Lower lobe of right lung (tissue), 2 donors: Measurements from ENCODE around the gene VARS1. TPM values are rescaled to one million over a fixed set of nuclear protein-coding genes. Genes with fewer than 3 reads are reported as not detected.
A peak's percentile ranks its signal among the peaks of the same experiment; 100 is the strongest.

Experiments
- ATAC-seq, 2 donors: fragments of 200-7000 bp; cut with Tn5 transposase; one replicate each; pipeline ENCODE4 v1.9.1; 2020 to 2022; ENCODE audit warnings: mild to moderate bottlenecking in 2 of 2, moderate library complexity in 2 of 2
- DNase-seq: peaks from one replicate; pipeline ENCODE4 v3.0.0-alpha.2; 2020
- H3K27ac ChIP-seq: fragments of 200-600 bp; one replicate; pipeline ENCODE4 v1.8.0; 2022
- H3K27me3 ChIP-seq: fragments of 200-600 bp; one replicate; pipeline ENCODE4 v1.8.0; 2022; ENCODE audit warnings: low read depth
- H3K36me3 ChIP-seq: fragments of 200-600 bp; one replicate; pipeline ENCODE4 v1.8.0; 2022; ENCODE audit warnings: mild to moderate bottlenecking
- H3K4me1 ChIP-seq: fragments of 200-600 bp; one replicate; pipeline ENCODE4 v1.8.0; 2022
- H3K4me3 ChIP-seq: fragments of 200-600 bp; one replicate; pipeline ENCODE4 v1.8.0; 2022; ENCODE audit warnings: mild to moderate bottlenecking
- H3K9me3 ChIP-seq: fragments of 200-600 bp; one replicate; pipeline ENCODE4 v1.8.0; 2022
- intact Hi-C: fragments of 100-400 bp; cut with DNase I; formaldehyde crosslinking; loops from one replicate; pipeline ENCODE4 v1.11.0; 2022
- total RNA-seq: library from RNA; stranded (reverse); fragmentation: NEBNext Ultra II Directional; extraction: Animal tissue kit (Norgen Biotek cat#: 25700); gene quantifications from one replicate; pipeline ENCODE4 v1.2.1, GENCODE V29; 2021
- TF ChIP-seq, protein P1 (sequence below): fragments of 200-600 bp; IDR thresholded peaks from one replicate; pipeline ENCODE4 v1.8.0; 2022; ENCODE audit warnings: antibody characterized with exemption, mild to moderate bottlenecking
- donor health status: DM: no; HTN: yes; CAD: no; lungs with severe emphysema.

VARS1 gene
- total RNA-seq, 1 donor from 2014 or later, result 44.1 TPM

DNA sequence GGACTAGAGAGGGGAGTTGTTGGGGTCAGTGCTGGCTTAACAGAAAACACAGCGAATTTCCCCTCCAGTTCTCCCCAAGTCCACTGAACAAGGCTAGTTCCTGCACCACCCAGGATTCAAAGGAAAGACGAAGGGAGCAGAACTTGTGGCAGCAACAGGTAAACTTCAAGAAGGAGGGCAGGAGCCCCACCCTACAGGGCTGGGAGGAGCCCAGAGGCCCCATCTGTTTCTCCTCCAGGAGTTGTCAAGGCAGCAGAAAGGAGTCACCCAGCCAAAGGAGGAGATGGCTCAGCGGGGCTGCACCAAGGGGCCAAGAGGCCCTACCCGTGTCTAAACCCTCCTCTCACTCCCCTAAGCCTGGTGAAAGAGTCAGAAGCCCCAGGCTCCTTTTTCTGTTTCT, 31.4 kb downstream of the VARS1 start:
- intact Hi-C loops, result no loop called here
- ATAC-seq, result no peak
- H3K4me3 ChIP-seq, result no peak overlapping the region
- H3K27me3 ChIP-seq, result no peaks in the 10 kb centered on the region
- TF ChIP-seq, protein P1, sequence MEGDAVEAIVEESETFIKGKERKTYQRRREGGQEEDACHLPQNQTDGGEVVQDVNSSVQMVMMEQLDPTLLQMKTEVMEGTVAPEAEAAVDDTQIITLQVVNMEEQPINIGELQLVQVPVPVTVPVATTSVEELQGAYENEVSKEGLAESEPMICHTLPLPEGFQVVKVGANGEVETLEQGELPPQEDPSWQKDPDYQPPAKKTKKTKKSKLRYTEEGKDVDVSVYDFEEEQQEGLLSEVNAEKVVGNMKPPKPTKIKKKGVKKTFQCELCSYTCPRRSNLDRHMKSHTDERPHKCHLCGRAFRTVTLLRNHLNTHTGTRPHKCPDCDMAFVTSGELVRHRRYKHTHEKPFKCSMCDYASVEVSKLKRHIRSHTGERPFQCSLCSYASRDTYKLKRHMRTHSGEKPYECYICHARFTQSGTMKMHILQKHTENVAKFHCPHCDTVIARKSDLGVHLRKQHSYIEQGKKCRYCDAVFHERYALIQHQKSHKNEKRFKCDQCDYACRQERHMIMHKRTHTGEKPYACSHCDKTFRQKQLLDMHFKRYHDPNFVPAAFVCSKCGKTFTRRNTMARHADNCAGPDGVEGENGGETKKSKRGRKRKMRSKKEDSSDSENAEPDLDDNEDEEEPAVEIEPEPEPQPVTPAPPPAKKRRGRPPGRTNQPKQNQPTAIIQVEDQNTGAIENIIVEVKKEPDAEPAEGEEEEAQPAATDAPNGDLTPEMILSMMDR, result no peak
- H3K27ac ChIP-seq, result no peak overlapping the region
- peaks cover 9% of the 10 kb centered on the region for H3K4me1 ChIP-seq
- no peaks in the 10 kb centered on the region for H3K36me3 ChIP-seq
- DNase-seq, result no peak
- no peaks in the 10 kb centered on the region for H3K9me3 ChIP-seq

DNA sequence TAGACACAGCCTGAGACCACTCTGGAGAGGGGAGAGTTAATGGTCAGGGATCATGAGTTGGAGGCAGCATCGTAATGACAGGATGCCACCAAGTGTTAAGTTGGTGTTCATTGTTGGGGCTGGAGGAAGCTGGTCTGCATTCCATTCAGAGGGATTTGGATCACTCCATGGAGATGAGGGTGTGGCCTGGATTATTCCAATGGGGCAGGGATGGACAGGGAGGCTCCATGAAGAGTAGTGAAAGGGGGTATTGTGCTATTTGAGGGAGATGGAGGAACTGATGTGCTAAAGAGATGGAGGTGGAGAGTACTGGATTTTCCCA, 32.0 kb downstream of the VARS1 start:
- TF ChIP-seq, protein P1, result no peak
- no peak overlapping the region for H3K27ac ChIP-seq
- no peak overlapping the region for H3K4me3 ChIP-seq
- H3K9me3 ChIP-seq, result no peaks in the 10 kb centered on the region
- DNase-seq (no peak), ATAC-seq (peak in 1 of 2 donors; percentile 13)
- H3K36me3 ChIP-seq, result no peaks in the 10 kb centered on the region
- no peaks in the 10 kb centered on the region for H3K27me3 ChIP-seq
- intact Hi-C loops, result no loop called here
- H3K4me1 ChIP-seq, result peaks cover 5% of the 10 kb centered on the region

DNA sequence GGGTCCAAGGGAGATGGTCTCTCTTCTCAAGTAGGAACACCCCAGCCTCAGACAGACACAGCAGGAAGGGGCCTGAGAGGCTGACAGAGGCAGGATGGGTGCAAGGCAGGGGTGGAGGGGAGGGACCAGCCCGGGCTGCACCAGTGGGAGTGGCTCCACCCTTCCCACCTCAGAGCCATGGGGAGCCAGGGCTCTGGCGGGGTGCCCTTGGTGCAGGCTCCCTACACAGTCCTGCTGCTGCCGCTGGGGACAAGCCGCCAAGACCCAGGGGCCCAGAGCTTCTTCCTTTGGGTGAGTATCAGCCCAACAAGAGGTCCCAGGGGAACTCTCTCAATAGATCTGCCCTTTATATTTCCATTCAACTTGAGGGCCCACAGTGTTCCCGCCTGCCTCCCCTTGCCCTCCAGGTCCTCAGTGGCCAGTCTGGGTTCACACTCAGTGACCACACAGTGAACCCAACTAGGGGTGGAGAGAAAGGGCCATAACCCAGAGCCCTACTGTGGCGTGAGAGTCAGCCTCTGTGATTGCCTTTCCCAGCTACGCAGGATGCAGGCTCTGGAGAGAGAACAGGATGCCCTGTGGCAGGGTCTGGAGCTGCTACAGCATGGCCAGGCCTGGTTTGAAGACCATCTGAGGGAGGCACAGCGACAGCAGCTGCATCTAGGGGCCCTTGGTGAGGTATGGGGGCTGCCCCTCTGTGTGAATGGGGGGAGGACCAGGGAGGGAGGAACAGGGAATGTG, 32.5 kb downstream of the VARS1 start:
- ATAC-seq, result no peak
- TF ChIP-seq, protein P1, result no peak
- no peak for DNase-seq
- Histone ChIP-seq H3K4me1 (peaks cover 5% of the 10 kb centered on the region), H3K36me3 (no peaks in the 10 kb centered on the region), H3K4me3 (no peak overlapping the region), H3K27ac (peak overlapping the region; percentile 33), H3K27me3 (no peaks in the 10 kb centered on the region), H3K9me3 (no peaks in the 10 kb centered on the region)
- intact Hi-C loops, result no loop called here

DNA sequence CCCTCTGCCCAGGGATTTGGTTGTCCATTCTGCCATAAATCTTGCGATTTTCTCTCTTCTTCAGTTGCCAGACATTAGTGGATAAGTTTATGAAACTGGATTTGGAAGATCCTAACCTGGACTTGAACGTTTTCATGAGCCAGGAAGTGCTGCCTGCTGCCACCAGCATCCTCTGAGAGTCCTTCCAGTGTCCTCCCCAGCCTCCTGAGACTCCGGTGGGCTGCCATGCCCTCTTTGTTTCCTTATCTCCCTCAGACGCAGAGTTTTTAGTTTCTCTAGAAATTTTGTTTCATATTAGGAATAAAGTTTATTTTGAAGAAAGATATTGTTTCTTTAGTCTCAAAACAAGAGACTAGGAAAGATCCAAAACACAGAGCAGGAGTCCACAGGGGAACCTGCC, 33.2 kb downstream of the VARS1 start, which contains the start of gene SAPCD1:
Gene SAPCD1, plus strand, starts transcription at position 301 of the 400 bp plus-strand sequence. CDS start 399 bp downstream, outside the sequence.
- TF ChIP-seq, protein P1, result no peak
- Histone ChIP-seq H3K27me3 (no peaks in the 10 kb centered on the region), H3K36me3 (no peaks in the 10 kb centered on the region), H3K9me3 (no peaks in the 10 kb centered on the region), H3K27ac (peak within 1 kb of the TSS; percentile 33), H3K4me1 (peaks cover 5% of the 10 kb centered on the region), H3K4me3 (no peak within 1 kb of the TSS)
- intact Hi-C loops, result no loop called here
- ATAC-seq (no peak), DNase-seq (no peak)

DNA sequence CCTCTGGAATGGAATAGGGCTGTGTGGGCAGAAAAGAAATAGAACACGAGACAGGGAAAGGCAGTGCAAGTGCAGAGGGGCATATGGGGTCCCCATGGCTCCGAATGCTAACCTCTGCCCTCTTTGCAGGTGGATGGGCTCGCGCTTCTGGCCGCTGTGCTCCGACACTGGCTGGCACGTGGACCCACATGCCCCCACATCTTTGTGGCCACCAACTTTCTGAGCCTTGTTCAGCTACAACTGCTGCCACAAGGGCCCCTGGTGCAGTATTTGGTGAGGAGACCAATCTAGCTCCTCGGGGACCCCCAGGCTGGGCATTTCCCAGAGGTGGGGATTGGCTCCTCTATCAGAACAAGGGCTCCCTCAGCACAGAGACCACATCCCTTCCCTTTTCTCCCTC, 34.2 kb downstream of the VARS1 start:
- H3K27ac ChIP-seq, result no peak overlapping the region
- DNase-seq, result no peak
- peaks cover 5% of the 10 kb centered on the region for H3K4me1 ChIP-seq
- intact Hi-C loops, result no loop called here
- no peaks in the 10 kb centered on the region for H3K9me3 ChIP-seq
- no peak overlapping the region for H3K4me3 ChIP-seq
- H3K36me3 ChIP-seq, result no peaks in the 10 kb centered on the region
- TF ChIP-seq, protein P1, result no peak
- ATAC-seq, result no peak
- H3K27me3 ChIP-seq, result no peaks in the 10 kb centered on the region
